Skin epidermis (tissue), 12 donors: ENCODE measurements around the gene ELK3.

Source experiments
- H3K27ac ChIP-seq, 21 experiments: fragments of 200-600 bp; sonication (generic) in 11 of 21; one replicate each; pipeline ENCODE4 v1.5.0; 2020; ENCODE audit warnings: mild to moderate bottlenecking in 3 of 21, inconsistent platforms in 2 of 21, moderate library complexity in 2 of 21
- H3K4me3 ChIP-seq, 7 experiments: fragments of 200-600 bp; sonication (generic) in 2 of 7; one replicate each; pipeline ENCODE4 v1.5.0; 2020; ENCODE audit warnings: inconsistent platforms in 2 of 7, mild to moderate bottlenecking in 2 of 7, moderate library complexity in 1 of 7

The ELK3 gene

DNA sequence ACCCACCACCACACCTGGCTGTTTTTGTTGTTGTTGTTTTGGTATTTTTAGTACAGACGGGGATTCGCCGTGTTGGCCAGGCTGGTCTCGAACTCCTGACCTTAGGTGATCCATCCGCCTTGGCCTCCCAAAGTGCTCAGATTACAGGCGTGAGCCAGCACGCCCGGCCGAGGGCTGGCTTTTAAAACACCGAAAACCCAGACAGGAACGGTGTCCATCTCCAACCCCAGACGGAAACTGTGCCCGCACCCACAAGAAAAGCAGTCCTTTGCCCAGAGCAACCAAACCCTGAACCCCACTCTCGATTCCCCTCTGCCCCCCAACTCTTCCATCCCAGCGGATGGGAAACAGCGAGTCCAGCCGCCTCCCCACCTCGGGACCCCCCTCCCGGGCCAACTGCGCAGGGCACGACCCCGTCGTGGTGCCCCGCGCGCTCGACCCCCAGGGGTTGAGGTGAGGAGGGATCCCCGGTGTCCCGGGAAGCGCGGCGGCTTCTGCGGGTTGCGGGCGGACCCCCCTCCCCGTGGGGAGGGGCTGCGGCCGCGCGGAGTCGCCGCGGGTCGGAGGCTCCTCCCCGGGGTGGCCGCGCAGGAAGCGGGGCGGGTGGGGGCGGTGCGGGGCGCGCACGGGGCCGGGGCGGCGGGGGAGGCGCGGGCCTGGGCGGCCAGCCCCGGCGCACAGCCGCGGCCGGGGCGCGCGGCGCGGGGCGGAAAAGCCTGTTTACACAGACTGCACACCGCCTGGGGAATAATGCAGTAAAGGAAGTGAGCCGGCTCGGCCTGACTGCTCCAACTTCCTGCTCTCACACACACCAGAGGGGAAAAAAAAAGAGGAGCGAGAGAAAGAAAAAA lies at the start of gene ELK3:
TSS of gene ELK3 (plus strand) at position 651 of the 851 bp plus-strand sequence.
- H3K4me3 ChIP-seq, result peak within 1 kb of the TSS; percentile 58 to 94 (median 79)
- H3K27ac ChIP-seq, result peak within 1 kb of the TSS; percentile 72 to 100 (median 92)

- Histone ChIP-seq H3K4me3 (no peak overlapping the region), H3K27ac (no peak overlapping the region)
Measured at GRCh38 chr12:96146747-96147146, 47.4 kb upstream of the ELK3 start.

- H3K27ac ChIP-seq, result no peak overlapping the region
- no peak overlapping the region for H3K4me3 ChIP-seq
Measured at GRCh38 chr12:96150442-96150841, 43.7 kb upstream of the ELK3 start.

GRCh38 chr12:96152164-96152563 lies 42.0 kb upstream of the ELK3 start:
- Histone ChIP-seq H3K27ac (no peak overlapping the region), H3K4me3 (no peak overlapping the region)

DNA sequence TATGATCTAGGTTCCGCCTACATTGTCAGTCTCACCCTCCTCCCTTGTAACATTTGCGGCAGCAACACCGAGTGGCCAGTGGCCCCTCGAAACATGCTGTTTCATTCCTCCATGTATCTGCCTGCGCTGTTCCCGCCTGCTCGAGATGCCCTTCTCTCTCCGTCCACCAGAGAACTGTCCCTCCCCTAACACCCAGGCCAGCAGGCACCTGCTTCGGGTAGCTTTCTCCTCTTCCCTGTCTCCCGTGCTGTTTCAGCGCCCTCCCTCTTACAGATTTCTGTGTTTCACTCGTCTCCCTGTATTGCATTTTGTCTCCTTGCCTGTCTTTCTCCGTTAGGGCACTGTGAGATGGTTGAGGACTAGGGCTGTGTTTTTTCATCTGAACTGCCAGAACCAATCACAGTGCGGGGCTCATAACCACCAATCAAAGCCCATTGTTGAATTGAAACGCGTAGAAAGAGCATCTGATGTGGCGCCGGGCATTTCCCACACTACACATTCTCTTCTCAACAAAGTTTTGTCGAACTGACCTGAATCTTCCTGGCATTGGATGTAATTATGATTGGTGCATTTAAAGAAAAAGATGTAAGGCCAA lies 40.9 kb upstream of the ELK3 start:
- H3K27ac ChIP-seq, result no peak overlapping the region
- H3K4me3 ChIP-seq, result no peak overlapping the region

DNA sequence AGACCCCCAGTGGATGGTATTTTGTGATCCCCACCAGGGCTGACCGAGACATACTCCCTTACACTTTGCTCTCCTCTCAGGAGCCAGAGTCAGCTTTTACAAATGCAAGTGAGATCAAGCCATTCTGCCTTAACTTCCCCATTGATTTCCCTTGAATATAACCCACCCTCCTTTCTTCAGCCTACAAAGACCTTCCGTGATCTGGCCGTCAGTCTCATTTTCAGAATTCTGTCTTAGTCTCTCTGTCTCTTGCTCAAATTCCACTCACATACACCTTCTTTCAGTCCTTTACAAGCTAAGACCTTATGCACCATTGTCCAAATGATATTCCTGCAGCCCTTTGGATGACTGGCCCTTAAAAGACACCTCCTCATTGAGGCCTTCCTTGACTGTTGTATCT lies 39.0 kb upstream of the ELK3 start:
- Histone ChIP-seq H3K4me3 (no peak overlapping the region), H3K27ac (no peak overlapping the region)

- Histone ChIP-seq H3K4me3 (no peak overlapping the region), H3K27ac (no peak overlapping the region)
Measured at GRCh38 chr12:96155781-96156180, 38.4 kb upstream of the ELK3 start.

DNA sequence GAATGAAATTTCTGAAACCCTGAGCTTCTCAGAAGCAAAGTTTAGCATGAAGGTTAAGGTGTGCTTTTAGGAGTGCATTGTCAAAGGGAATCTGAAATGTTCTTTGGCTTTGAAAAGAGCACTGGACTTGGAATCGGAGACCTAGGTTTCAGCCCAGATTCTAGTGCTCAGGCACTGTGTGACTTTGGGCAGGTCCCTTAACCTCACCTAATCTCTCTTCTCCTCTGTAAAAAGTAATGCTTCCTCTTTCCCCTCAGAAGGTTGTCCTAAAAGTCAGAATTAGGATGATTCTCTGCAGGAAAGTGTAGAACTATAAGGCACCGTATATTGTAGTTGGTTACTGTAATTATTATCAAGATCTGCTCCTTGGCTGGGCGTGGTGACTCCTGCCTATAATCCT lies 38.0 kb upstream of the ELK3 start:
- Histone ChIP-seq H3K27ac (no peak overlapping the region), H3K4me3 (no peak overlapping the region)

DNA sequence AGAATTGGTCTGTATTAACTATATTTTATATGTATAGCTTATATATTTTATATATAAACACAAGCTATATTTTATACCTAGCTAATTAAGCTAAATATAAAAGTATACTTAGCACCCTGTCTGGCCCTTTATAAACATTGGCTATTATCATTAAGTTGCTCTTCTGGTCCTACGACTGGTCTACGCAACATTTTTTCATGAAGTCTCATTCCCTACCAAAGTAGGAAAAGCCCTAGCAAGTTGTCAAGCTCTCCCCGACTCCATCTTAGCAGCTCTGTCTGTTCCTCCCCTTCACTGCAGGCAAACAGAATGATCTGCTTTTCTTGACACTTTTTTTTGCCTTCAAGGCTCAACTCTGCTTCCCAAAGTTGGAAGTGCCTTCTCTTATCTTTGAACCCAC lies 36.7 kb upstream of the ELK3 start:
- Histone ChIP-seq H3K4me3 (no peak overlapping the region), H3K27ac (no peak overlapping the region)

DNA sequence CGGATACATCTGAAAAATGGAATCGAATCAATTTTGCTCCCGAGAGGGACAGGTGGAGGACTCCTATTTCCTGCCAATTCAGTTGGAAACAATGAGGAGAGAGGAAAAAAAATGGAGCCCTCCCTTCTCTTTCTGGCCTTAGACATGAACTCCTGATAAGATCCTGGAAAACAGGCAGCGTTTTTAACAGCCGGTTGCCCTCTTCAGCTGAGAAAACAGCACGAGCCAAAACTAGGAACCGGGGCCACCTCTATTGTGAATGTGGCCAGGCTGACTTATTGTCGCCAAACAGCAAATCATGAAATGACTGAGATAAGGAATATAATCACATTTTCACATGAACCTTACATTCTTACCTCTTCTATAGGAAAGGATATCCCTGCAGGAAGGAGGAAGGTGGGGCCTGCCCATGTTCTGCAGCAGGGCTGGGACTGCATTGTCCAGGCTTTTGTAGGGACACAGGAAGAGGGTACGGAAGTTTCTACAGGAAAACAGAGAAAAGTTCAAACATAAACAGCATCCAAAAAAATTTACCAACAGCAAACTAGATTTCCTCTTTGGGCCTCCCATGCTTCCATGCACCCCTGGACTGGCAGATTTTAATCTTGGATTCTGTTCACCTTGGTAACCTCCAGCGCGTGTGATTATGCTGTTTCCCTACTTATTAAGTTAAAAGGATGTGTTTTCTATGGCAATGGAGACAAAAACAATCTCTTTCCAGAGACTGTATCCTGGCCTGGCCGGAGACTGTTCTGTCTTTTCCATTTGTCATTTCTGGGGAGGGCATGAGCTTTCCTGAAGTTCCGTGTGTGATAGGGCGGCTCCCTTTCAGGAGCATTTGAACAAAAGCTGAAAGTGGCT lies 29.0 kb upstream of the ELK3 start:
- no peak overlapping the region for H3K4me3 ChIP-seq
- H3K27ac ChIP-seq, result peak overlapping the region in 6 of 21 experiments; percentile 20 to 68 (median 48)

- no peak overlapping the region for H3K4me3 ChIP-seq
Measured at GRCh38 chr12:96166765-96167164, 27.4 kb upstream of the ELK3 start.

GRCh38 chr12:96167492-96167891 lies 26.7 kb upstream of the ELK3 start:
- peak overlapping the region in 3 of 21 experiments; percentile 6 to 63 (median 36) for H3K27ac ChIP-seq
- H3K4me3 ChIP-seq, result no peak overlapping the region

More at GRCh38 chr12:96166765-96167164, 27.4 kb upstream of the ELK3 start:
- H3K27ac ChIP-seq, result peak overlapping the region in 4 of 21 experiments; percentile 48 to 68 (median 59)

- peak overlapping the region in 2 of 21 experiments; percentile 36 to 62 for H3K27ac ChIP-seq
- H3K4me3 ChIP-seq, result no peak overlapping the region
Measured at GRCh38 chr12:96170328-96170727, 23.8 kb upstream of the ELK3 start.

- Histone ChIP-seq H3K27ac (peak overlapping the region in 2 of 21 experiments; percentile 36 to 62), H3K4me3 (no peak overlapping the region)
Measured at GRCh38 chr12:96170762-96171161, 23.4 kb upstream of the ELK3 start.

DNA sequence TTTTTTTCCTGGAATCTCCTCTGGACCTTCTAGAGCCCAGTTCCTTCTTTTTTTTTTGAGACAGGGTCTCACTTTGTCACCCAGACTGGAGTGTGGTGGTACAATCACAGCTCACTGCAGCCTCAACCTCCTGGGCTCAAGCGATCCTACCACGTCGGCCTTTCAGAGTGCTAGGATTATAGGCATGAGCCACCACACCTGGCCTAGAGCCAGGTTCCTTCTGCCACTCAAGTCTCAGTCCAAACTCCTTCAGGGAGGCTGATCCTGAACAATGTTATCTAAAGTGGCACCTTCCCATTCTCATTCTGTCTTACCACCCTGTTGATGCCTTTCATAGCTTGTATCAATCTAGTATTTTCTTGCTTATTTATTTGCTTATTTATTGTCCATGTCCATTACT lies 22.3 kb upstream of the ELK3 start:
- H3K27ac ChIP-seq, result no peak overlapping the region
- H3K4me3 ChIP-seq, result no peak overlapping the region

DNA sequence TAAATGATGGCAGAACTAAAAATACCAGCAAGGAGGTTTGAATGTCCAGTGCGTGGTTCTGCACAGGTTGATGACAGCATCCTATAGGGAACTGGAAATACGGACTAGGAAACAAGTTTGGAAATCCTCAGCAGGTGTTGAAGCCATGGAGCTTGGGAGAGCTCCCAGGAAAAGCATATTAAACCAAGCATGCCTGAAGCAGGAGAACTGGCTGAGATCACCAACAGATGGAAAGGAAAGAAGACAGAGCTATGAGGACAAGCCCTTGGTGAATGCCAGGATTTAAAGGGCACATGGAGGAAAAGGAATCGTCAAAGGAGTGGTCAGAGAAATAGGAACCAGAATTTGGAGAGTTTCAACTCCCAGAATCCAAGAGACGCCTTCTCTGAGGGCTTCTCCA lies 21.2 kb upstream of the ELK3 start:
- Histone ChIP-seq H3K27ac (no peak overlapping the region), H3K4me3 (no peak overlapping the region)

DNA sequence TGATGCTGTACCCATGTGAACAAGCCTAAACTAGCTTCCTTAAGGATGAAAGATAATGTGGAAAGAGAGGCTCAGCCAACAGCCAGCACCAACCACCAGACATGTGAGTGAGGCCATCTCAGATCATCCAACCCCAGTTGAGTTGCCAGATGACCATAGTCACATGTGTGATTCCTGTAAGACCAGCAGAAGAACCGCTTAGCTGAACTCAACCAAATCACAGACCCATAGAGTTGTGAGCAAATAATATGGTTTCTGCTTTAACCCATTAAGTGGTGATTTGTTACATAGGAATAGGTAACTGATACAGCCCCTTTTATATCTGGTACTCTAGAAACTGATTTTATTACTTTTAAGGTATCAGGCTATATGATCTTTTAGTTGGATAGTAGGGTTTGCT lies 17.6 kb upstream of the ELK3 start:
- no peak overlapping the region for H3K27ac ChIP-seq
- H3K4me3 ChIP-seq, result no peak overlapping the region

GRCh38 chr12:96177013-96177412 lies 17.2 kb upstream of the ELK3 start:
- peak overlapping the region in 1 of 21 experiments; percentile 45 for H3K27ac ChIP-seq

DNA sequence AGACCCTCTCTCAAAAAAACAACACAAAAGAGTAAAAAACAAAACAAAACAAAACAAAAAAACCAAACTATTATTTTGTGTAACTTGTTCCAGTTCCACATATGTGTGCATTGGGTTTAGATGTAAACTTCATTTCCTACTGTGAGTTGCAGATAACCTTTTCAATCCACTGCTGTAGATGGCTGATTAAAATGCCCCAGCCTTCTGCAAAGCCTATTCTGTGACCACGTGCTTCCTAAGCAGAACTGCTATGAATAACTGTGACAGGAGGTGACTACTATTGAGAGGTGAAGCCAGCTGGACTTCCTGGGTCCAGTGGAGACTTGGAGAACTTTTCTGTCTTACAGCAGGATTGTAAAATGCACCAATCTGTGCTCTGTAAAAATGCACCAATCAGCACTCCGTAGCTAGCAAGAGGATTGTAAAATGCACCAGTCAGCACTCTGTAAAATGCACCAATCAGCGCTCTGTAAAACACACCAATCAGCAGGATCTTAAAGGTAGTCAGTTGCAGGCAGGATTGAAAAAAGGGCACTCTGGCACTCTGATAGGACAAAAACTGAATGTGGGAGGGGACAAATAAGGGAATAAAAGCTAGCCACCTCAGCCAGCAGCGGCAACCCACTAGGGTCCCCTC lies 10.3 kb upstream of the ELK3 start:
- Histone ChIP-seq H3K27ac (no peak overlapping the region), H3K4me3 (no peak overlapping the region)

More at GRCh38 chr12:96177013-96177412, 17.2 kb upstream of the ELK3 start:
- no peak overlapping the region for H3K4me3 ChIP-seq

DNA sequence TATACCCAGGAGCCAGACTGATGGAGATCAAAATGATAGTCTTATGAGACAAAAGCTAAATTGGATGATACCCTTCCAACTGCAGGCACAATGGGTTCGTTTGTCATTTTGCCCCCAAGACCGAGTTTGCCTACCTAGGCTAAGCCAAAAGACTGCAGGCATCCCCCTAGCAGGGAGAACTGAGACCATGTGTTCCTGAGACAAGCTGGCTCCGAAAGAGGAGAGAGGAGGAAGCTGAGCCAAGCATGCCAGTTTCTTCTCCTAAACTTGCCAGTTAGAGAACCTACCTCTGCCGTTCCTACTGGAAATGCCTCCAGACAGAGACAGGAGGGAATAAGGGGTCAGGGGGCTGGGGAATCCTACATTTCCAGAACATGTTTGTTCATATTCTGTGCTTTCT lies 8.3 kb upstream of the ELK3 start:
- Histone ChIP-seq H3K27ac (peak overlapping the region in 1 of 21 experiments; percentile 18), H3K4me3 (no peak overlapping the region)
